T follicular helper cell (primary cell): ENCODE results near the gene OR6P1.

Experiments
- DNase-seq: peaks from one replicate; pipeline ENCODE4 v3.0.0-alpha.2; 2020; ENCODE audit warnings: low read depth

The OR6P1 gene

GRCh38 chr1:158516966-158517365, 53.4 kb downstream of the OR6P1 start:
- no peak for DNase-seq
